IMR-90 (cell line): Measurements from ENCODE around the gene EPPIN. TPM values are rescaled to one million over a fixed set of nuclear protein-coding genes. Genes with fewer than 3 reads are reported as not detected.

Experiments
- ATAC-seq: fragments of 200-7000 bp; cut with Tn5 transposase; 2 replicates; pipeline ENCODE4 v1.9.1; 2020; ENCODE audit warnings: low read depth, mild to moderate bottlenecking, moderate library complexity
- BruUV-seq: library from RNA; stranded (reverse); fragments of 400-500 nt; replicated peaks from 2 replicates; lab custom pipeline; 2021; lab: Mats Ljungman, UMichigan
- CTCF ChIA-PET: fragments of 300-600 bp; formaldehyde crosslinking; extraction: SDS; loops from one replicate; lab custom pipeline; 2021; ENCODE audit warnings: antibody characterized with exemption; lab: Yijun Ruan, JAX
- POLR2A ChIA-PET: fragments of 300-600 bp; sonication (Branson Sonifier 250); formaldehyde crosslinking; loops from one replicate; lab custom pipeline; 2022; ENCODE audit warnings: antibody characterized with exemption; ENCODE audit not compliant: unreplicated experiment; lab: Charles Lee
- DNase-seq: peaks from one replicate; pipeline ENCODE4 v3.0.0; 2013
- H2AFZ ChIP-seq: replicated peaks from 2 replicates; pipeline ENCODE3; 2013; ENCODE audit warnings: low read length, mild to moderate bottlenecking; ENCODE audit not compliant: poor library complexity
- H2AK5ac ChIP-seq: 2 replicates; pipeline ENCODE4 v1.6.1; 2013; ENCODE audit warnings: low read depth, low read length, inconsistent platforms
- H2AK9ac ChIP-seq: replicated peaks from 2 replicates; pipeline ENCODE3; 2013; ENCODE audit warnings: mild to moderate bottlenecking, low read depth, low read length, moderate library complexity; ENCODE audit not compliant: poor library complexity
- H2BK120ac ChIP-seq: 2 replicates; pipeline ENCODE4 v1.6.1; 2013; ENCODE audit warnings: low read depth, low read length, inconsistent platforms
- H2BK15ac ChIP-seq: 3 replicates; pipeline ENCODE4 v1.6.1; 2013; ENCODE audit warnings: low read depth, low read length, inconsistent platforms
- H2BK20ac ChIP-seq: 2 replicates; pipeline ENCODE4 v1.6.1; 2013; ENCODE audit warnings: low read depth, mild to moderate bottlenecking, inconsistent platforms, low read length, moderate library complexity
- H2BK5ac ChIP-seq: 2 replicates; pipeline ENCODE4 v1.6.1; 2013; ENCODE audit warnings: mild to moderate bottlenecking, low read depth, low read length, inconsistent platforms; ENCODE audit not compliant: poor library complexity, severe bottlenecking
- H3K14ac ChIP-seq: replicated peaks from 2 replicates; pipeline ENCODE4 v1.6.1; 2013; ENCODE audit warnings: low read depth, low read length, inconsistent platforms
- H3K18ac ChIP-seq: 2 replicates; pipeline ENCODE4 v1.6.1; 2013; ENCODE audit warnings: low read depth, low read length, control low read depth
- H3K23ac ChIP-seq: 2 replicates; pipeline ENCODE4 v1.6.1; 2013; ENCODE audit warnings: low read depth, low read length, inconsistent platforms
- H3K27ac ChIP-seq: 2 replicates; pipeline ENCODE4 v1.5.1; 2013; ENCODE audit warnings: mild to moderate bottlenecking, control low read depth, low read length; ENCODE audit not compliant: insufficient read depth
- H3K27me3 ChIP-seq: 2 replicates; pipeline ENCODE4 v1.6.1; 2013; ENCODE audit warnings: low read length; ENCODE audit not compliant: control insufficient read depth, insufficient read depth
- H3K36me3 ChIP-seq: 2 replicates; pipeline ENCODE4 v1.6.1; 2013; ENCODE audit warnings: low read length, mixed read lengths; ENCODE audit not compliant: control insufficient read depth, insufficient read depth
- H3K4ac ChIP-seq: 2 replicates; pipeline ENCODE4 v1.6.1; 2013; ENCODE audit warnings: low read depth, low read length, inconsistent platforms
- H3K4me1 ChIP-seq: 2 replicates; pipeline ENCODE4 v1.6.1; 2013; ENCODE audit warnings: low read length, mixed read lengths; ENCODE audit not compliant: control insufficient read depth, insufficient read depth
- H3K4me2 ChIP-seq: 2 replicates; pipeline ENCODE4 v1.6.1; 2013; ENCODE audit warnings: low read depth, mild to moderate bottlenecking, control low read depth, low read length, moderate library complexity
- H3K4me3 ChIP-seq: 2 replicates; pipeline ENCODE4 v1.5.1; 2013; ENCODE audit warnings: low read depth, mild to moderate bottlenecking, control low read depth, low read length, moderate library complexity; ENCODE audit not compliant: insufficient read depth
- H3K56ac ChIP-seq: 2 replicates; pipeline ENCODE4 v1.6.1; 2013; ENCODE audit warnings: low read length, inconsistent platforms; ENCODE audit not compliant: insufficient read depth; ENCODE audit errors: extremely low read depth
- H3K79me1 ChIP-seq, 2 experiments: 2 replicates each; pipeline ENCODE4 v1.6.1; 2013; ENCODE audit warnings: low read length in 2 of 2, inconsistent platforms in 1 of 2, low read depth in 1 of 2
- H3K9ac ChIP-seq: 2 replicates; pipeline ENCODE4 v1.6.1; 2013; ENCODE audit warnings: low read depth, low read length, control low read depth
- H3K9me1 ChIP-seq: 2 replicates; pipeline ENCODE4 v1.6.1; 2013; ENCODE audit warnings: low read length, inconsistent platforms; ENCODE audit not compliant: insufficient read depth
- H3K9me3 ChIP-seq: 2 replicates; pipeline ENCODE4 v1.6.1; 2013; ENCODE audit warnings: low read length; ENCODE audit not compliant: control insufficient read depth, insufficient read depth
- H4K20me1 ChIP-seq: 2 replicates; pipeline ENCODE4 v1.6.1; 2013; ENCODE audit warnings: low read length, inconsistent platforms; ENCODE audit not compliant: insufficient read depth
- H4K5ac ChIP-seq: 2 replicates; pipeline ENCODE4 v1.6.1; 2013; ENCODE audit warnings: mild to moderate bottlenecking, low read depth, low read length, control low read depth
- H4K8ac ChIP-seq, 2 experiments: 2 replicates each; pipeline ENCODE4 v1.6.1; 2013; ENCODE audit warnings: low read depth in 2 of 2, low read length in 2 of 2, control low read depth in 1 of 2, inconsistent platforms in 1 of 2
- H4K91ac ChIP-seq: 2 replicates; pipeline ENCODE4 v1.6.1; 2013; ENCODE audit warnings: low read depth, low read length, inconsistent platforms; ENCODE audit not compliant: insufficient read depth
- BHLHE40 ChIP-seq: fragments of 150-350 bp; IDR thresholded peaks from 2 replicates; pipeline ENCODE4 v1.6.1; 2016; ENCODE audit warnings: mild to moderate bottlenecking, low read depth, low read length
- MAFK ChIP-seq: IDR thresholded peaks from 2 replicates; pipeline ENCODE4 v1.6.1; 2012; ENCODE audit warnings: low read depth, low read length, improper control_type of control experiment
- MAZ ChIP-seq: IDR thresholded peaks from 2 replicates; pipeline ENCODE4 v1.6.1; 2012; ENCODE audit warnings: low read depth, mild to moderate bottlenecking, low read length, improper control_type of control experiment, moderate library complexity, borderline replicate concordance
- MXI1 ChIP-seq: IDR thresholded peaks from 2 replicates; pipeline ENCODE4 v1.6.1; 2012; ENCODE audit warnings: low read depth, mild to moderate bottlenecking, low read length, moderate library complexity, borderline replicate concordance
- NFE2L2 ChIP-seq: fragments of 150-350 bp; IDR thresholded peaks from 2 replicates; pipeline ENCODE4 v1.6.1; 2016; ENCODE audit warnings: low read depth, mild to moderate bottlenecking, low read length
- POLR2A ChIP-seq: IDR thresholded peaks from 2 replicates; pipeline ENCODE4 v1.6.1; 2012; ENCODE audit warnings: mild to moderate bottlenecking, low read depth, low read length
- RAD21 ChIP-seq: IDR thresholded peaks from 2 replicates; pipeline ENCODE4 v1.6.1; 2012; ENCODE audit warnings: low read length, improper control_type of control experiment
- RCOR1 ChIP-seq: IDR thresholded peaks from 2 replicates; pipeline ENCODE4 v1.6.1; 2012; ENCODE audit warnings: mild to moderate bottlenecking, low read length, improper control_type of control experiment; ENCODE audit not compliant: insufficient replicate concordance
- SMC3 ChIP-seq: fragments of 150-350 bp; IDR thresholded peaks from 2 replicates; pipeline ENCODE4 v1.6.1; 2016; ENCODE audit warnings: low read depth, mild to moderate bottlenecking, antibody characterized with exemption, low read length, moderate library complexity
- WGBS, 2 experiments: methylation state at CpG; one replicate each; pipeline versions ENCODE4 v1.1.5 to v1.1.7; 2013; ENCODE audit warnings: missing lambda C conversion rate in 2 of 2; ENCODE audit not compliant: insufficient read length in 1 of 2; ENCODE audit errors: extremely low coverage in 2 of 2; 5-methylcytosine and 5-hydroxymethylcytosine counted together
- dilution Hi-C: fragments of 300-500 bp; cut with HindIII; formaldehyde crosslinking; loops from one replicate; pipeline ENCODE4 v1.14.3; 2018; ENCODE audit warnings: low sequenced_read_pairs; ENCODE audit not compliant: unreplicated experiment
- in situ Hi-C: fragments of 300-500 bp; cut with MboI; formaldehyde crosslinking; loops from 3 replicates; pipeline ENCODE4 v1.14.3; 2019; ENCODE audit warnings: low sequenced_read_pairs, inconsistent platforms, mixed read lengths
- intact Hi-C: fragments of 100-400 bp; cut with micrococcal nuclease; formaldehyde crosslinking; loops from 2 replicates; pipeline ENCODE4 v1.10.0; 2022
- polyA plus RNA-seq, 3 experiments: library from polyadenylated mRNA; depleted of rRNA; stranded (reverse); fragments of >200 nt; gene quantifications; 2 replicates each; pipeline ENCODE4 v1.2.3, GENCODE V29; 2012; ENCODE audit warnings: low replicate concordance in 1 of 3
- total RNA-seq: library from RNA; depleted of rRNA; stranded (reverse); fragments of >200 nt; gene quantifications from 2 replicates; pipeline ENCODE4 v1.2.3, GENCODE V29; 2012
- TF ChIP-seq, protein P1 (sequence below): fragments of 150-350 bp; IDR thresholded peaks from 2 replicates; pipeline ENCODE4 v1.6.1; 2016; ENCODE audit warnings: low read depth, mild to moderate bottlenecking, low read length, moderate library complexity, borderline replicate concordance

EPPIN gene
- total and polyA plus RNA-seq, 2 of the 4 experiments (the other 2 are of a cell fraction): not detected

DNA sequence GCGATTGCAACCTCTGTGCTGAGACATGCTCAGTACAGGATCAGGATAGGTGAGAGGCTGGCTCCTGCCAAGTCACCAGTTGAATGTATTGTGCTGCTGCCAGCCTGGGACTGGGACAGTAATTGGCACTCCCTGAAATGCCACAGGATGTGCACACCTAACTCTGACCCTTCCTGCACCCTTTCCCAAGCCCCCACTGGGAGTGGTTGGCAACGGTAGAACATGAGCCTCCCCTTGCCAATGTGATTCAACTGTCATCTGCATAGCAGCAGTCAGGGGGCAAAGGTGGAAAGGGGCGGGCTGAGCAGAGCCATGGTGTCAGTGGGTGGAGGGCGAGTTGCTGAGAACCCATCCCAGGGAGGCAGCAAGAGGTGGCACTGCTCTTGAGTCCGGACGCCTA, 47.2 kb downstream of the EPPIN start:
- Histone ChIP-seq H2BK15ac (no peak overlapping the region), H2BK5ac (no peak overlapping the region), H2AFZ (no peak overlapping the region), H3K9me3 (no peaks in the 10 kb centered on the region), H3K36me3 (no peaks in the 10 kb centered on the region), H3K4me2 (no peak overlapping the region), H3K4me3 (no peak overlapping the region), H3K27me3 (peaks cover 2% of the 10 kb centered on the region), H2BK20ac (no peak overlapping the region), H3K56ac (no peak overlapping the region), H4K20me1 (no peaks in the 10 kb centered on the region), H4K8ac (no peak overlapping the region), H3K9ac (no peak overlapping the region), H4K91ac (no peak overlapping the region), H2AK9ac (no peak overlapping the region), H3K79me1 (no peaks in the 10 kb centered on the region), H3K23ac (no peak overlapping the region), H2BK120ac (no peak overlapping the region), H3K4me1 (no peaks in the 10 kb centered on the region), H3K14ac (no peak overlapping the region), H4K5ac (no peak overlapping the region), H3K4ac (no peak overlapping the region), H3K18ac (no peak overlapping the region), H3K27ac (no peak overlapping the region), H3K9me1 (no peaks in the 10 kb centered on the region), H2AK5ac (no peak overlapping the region)
- in situ Hi-C loops (no loop called here), intact Hi-C loops (no loop called here), dilution Hi-C loops (no loop called here)
- no TSS peak for BruUV-seq
- no peak for TF ChIP-seq RCOR1
- TF ChIP-seq MAFK: no peak
- TF ChIP-seq NFE2L2: no peak
- no peak for TF ChIP-seq SMC3
- TF ChIP-seq BHLHE40: no peak
- TF ChIP-seq MXI1: no peak
- TF ChIP-seq MAZ: no peak
- TF ChIP-seq RAD21: no peak
- no peak for TF ChIP-seq POLR2A
- TF ChIP-seq, protein P1, sequence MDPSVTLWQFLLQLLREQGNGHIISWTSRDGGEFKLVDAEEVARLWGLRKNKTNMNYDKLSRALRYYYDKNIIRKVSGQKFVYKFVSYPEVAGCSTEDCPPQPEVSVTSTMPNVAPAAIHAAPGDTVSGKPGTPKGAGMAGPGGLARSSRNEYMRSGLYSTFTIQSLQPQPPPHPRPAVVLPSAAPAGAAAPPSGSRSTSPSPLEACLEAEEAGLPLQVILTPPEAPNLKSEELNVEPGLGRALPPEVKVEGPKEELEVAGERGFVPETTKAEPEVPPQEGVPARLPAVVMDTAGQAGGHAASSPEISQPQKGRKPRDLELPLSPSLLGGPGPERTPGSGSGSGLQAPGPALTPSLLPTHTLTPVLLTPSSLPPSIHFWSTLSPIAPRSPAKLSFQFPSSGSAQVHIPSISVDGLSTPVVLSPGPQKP: no peak
- no peak for ATAC-seq
- no peak for DNase-seq
- ChIA-PET POLR2A (no interaction called here), CTCF (no interaction called here)
- no CpG with 5 or more reads among the region's 6 CpGs for WGBS, 2 experiments
